Progenitor cell of endocrine pancreas (in vitro differentiated cells): Measurements from ENCODE around the gene TMEM81. TPM values are rescaled to one million over a fixed set of nuclear protein-coding genes. Genes with fewer than 3 reads are reported as not detected.

Source experiments
- DNase-seq: peaks from one replicate; pipeline ENCODE4 v3.0.0; 2021; ENCODE audit warnings: low spot score; ENCODE audit not compliant: unreplicated experiment
- H3K27ac Mint-ChIP-seq: 2 replicates; pipeline ENCODE4 v1.8.0; 2021; ENCODE audit warnings: mild to moderate bottlenecking, moderate library complexity, mixed read lengths
- H3K27me3 Mint-ChIP-seq: 2 replicates; pipeline ENCODE4 v1.8.0; 2021; ENCODE audit warnings: mixed read lengths
- H3K36me3 Mint-ChIP-seq: 2 replicates; pipeline ENCODE4 v1.8.0; 2022; ENCODE audit warnings: mixed read lengths; ENCODE audit not compliant: insufficient read depth
- H3K4me1 Mint-ChIP-seq: 2 replicates; pipeline ENCODE4 v1.8.0; 2021; ENCODE audit warnings: low read depth, mixed read lengths
- H3K4me3 Mint-ChIP-seq: 2 replicates; pipeline ENCODE4 v1.8.0; 2021; ENCODE audit warnings: low read depth, mild to moderate bottlenecking, moderate library complexity, mixed read lengths
- H3K9me3 Mint-ChIP-seq: 2 replicates; pipeline ENCODE4 v1.8.0; 2021; ENCODE audit warnings: low read depth, mixed read lengths
- CTCF ChIP-seq: fragments of 200-600 bp; sonication (generic); IDR thresholded peaks from one replicate; pipeline ENCODE4 v1.5.0; 2021; ENCODE audit warnings: antibody characterized with exemption, mild to moderate bottlenecking; ENCODE audit not compliant: unreplicated experiment
- total RNA-seq: library from RNA; stranded (reverse); gene quantifications from 2 replicates; pipeline ENCODE4 v1.2.1, GENCODE V29; 2021

The TMEM81 gene
- total RNA-seq, 1 donor from 2014 or later = 5.1 TPM

GRCh38 chr1:205109711-205110110 is 25.5 kb upstream of the TMEM81 start:
- Mint-ChIP-seq H3K9me3 (no peaks in the 10 kb centered on the region), H3K36me3 (peaks cover 15% of the 10 kb centered on the region), H3K27ac (no peak overlapping the region), H3K27me3 (no peaks in the 10 kb centered on the region), H3K4me1 (no peaks in the 10 kb centered on the region), H3K4me3 (no peak overlapping the region)
- no peak for TF ChIP-seq CTCF
- DNase-seq = no peak

- Mint-ChIP-seq H3K9me3 (no peaks in the 10 kb centered on the region), H3K4me3 (no peak overlapping the region), H3K27me3 (no peaks in the 10 kb centered on the region), H3K4me1 (no peaks in the 10 kb centered on the region), H3K27ac (no peak overlapping the region), H3K36me3 (peaks cover 15% of the 10 kb centered on the region)
- no peak for DNase-seq
- no peak for TF ChIP-seq CTCF
These were observed 25.0 kb upstream of the TMEM81 start for GRCh38 chr1:205109269-205109668.

- H3K27ac Mint-ChIP-seq = peak overlapping the region; percentile 44
- no peaks in the 10 kb centered on the region for H3K9me3 Mint-ChIP-seq
- no peaks in the 10 kb centered on the region for H3K4me1 Mint-ChIP-seq
- no peak overlapping the region for H3K4me3 Mint-ChIP-seq
- DNase-seq = no peak
- no peaks in the 10 kb centered on the region for H3K27me3 Mint-ChIP-seq
- TF ChIP-seq CTCF = no peak
- H3K36me3 Mint-ChIP-seq = peaks cover 20% of the 10 kb centered on the region
These were observed 24.2 kb upstream of the TMEM81 start for GRCh38 chr1:205108464-205108863.

- H3K27ac Mint-ChIP-seq = no peak overlapping the region
- H3K9me3 Mint-ChIP-seq = no peaks in the 10 kb centered on the region
- no peak overlapping the region for H3K4me3 Mint-ChIP-seq
- no peak for TF ChIP-seq CTCF
- no peaks in the 10 kb centered on the region for H3K27me3 Mint-ChIP-seq
- DNase-seq = no peak
- no peaks in the 10 kb centered on the region for H3K4me1 Mint-ChIP-seq
- peaks cover 22% of the 10 kb centered on the region for H3K36me3 Mint-ChIP-seq
These were observed 23.1 kb upstream of the TMEM81 start for GRCh38 chr1:205107327-205107726.

- DNase-seq = no peak
- TF ChIP-seq CTCF = no peak
- Mint-ChIP-seq H3K27me3 (no peaks in the 10 kb centered on the region), H3K27ac (no peak overlapping the region), H3K36me3 (peaks cover 33% of the 10 kb centered on the region), H3K9me3 (no peaks in the 10 kb centered on the region), H3K4me3 (no peak overlapping the region), H3K4me1 (no peaks in the 10 kb centered on the region)
These were observed 18.1 kb upstream of the TMEM81 start for GRCh38 chr1:205102404-205102803.
